HS-27A (cell line): ENCODE measurements around the gene TRAPPC11.
"Not testable (repeated sequence)": the region's sequence is repeated elsewhere in the genome, so short reads cannot be mapped to it uniquely, and the experiment has no call there.

Source experiments
- DNase-seq: peaks from one replicate; pipeline ENCODE4 v3.0.0-alpha.2; 2012; ENCODE audit warnings: low read depth, missing footprints

Gene TRAPPC11

GRCh38 chr4:183721207-183722081 is 62.4 kb downstream of the TRAPPC11 start:
- no peak for DNase-seq

DNA sequence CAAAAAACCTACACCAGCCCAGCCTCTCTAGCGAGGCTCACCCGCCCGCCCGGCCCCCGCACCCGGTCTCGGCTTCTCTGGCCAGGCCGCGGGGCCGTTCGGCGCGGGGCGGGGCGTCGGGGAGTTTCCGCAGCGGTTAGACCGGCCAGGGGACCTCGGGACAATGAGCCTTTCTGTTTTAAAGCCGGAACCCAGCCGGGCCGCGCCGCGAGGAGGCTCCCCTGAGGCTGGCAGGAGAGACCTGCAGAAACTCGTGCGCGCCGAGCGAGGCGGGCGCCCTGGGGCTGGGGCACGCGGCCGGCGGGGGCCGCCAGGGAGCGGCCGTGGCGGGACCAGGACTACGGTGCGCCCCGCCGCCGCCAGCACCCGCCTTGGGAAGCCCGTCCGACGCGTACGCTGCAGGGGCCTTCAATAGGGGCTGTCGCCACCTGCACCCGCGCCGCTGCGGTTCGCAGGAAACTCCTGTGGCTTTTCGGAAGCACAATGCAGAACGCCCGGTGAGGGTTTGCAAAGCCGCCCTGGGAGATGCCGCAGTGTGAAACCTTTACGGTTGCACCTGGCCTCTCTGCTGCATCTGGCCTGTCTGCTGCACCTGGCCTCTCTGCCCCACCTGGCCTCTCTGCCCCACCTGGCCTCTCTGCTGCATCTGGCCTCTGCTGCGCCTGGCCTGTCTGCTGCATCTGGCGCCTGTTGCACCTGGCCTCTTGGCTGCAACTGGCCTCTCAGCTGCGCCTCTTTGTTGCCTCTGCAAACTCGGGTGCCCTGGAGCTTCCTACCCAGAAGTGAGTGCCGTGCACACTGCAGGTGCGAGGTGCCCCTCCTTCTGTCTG is 63.9 kb downstream of the TRAPPC11 start:
- no peak for DNase-seq

DNA sequence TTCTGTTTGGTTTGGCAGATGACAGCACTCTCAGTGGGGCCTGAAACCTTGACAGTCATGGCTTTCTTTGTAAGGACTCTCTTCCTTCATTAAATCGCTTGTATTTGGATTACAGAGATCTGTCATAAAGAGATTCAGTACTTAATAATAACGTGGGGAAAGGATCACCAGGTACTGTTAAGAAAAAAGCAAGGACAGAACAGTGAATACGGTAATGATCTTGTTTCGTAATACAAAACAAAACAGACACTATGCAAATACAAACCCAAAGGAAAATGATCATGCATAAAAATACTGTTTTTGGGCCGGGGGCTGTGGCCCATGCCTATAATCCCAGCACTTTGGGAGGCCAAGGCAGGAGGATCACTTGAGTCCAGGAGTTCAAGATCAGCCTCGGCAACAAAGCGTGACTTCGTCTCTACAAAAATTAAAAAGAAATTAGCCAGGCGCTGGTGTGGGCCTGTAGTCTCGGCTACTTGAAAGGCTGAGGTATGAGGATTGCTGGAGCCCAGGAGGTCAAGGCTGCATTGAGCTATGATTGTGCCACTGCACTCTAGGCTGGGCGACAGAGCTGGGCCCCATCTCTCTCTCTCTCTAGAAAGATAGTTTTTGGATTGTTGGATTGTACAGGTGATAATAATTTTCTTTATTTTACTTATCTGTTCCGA is 64.6 kb downstream of the TRAPPC11 start:
- no peak for DNase-seq

DNA sequence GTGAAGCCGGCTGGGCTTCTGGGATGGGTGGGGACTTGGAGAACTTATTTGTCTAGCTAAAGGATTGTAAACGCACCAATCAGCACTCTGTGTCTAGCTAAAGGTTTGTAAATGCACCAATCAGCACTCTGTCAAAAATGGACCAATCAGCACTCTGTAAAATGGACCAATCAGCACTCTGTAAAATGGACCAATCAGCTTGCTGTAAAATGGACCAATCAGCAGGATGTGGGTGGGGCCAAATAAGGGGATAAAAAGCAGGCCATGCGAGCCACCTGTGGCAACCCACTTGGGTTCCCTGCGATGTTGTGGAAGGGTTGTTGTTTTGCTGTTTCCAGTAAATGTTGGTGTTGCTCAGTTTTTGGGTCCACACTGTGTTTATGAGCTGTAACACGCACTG is 66.5 kb downstream of the TRAPPC11 start:
- not testable (repeated sequence) for DNase-seq

GRCh38 chr4:183727482-183727881 is 68.4 kb downstream of the TRAPPC11 start:
- no peak for DNase-seq

DNA sequence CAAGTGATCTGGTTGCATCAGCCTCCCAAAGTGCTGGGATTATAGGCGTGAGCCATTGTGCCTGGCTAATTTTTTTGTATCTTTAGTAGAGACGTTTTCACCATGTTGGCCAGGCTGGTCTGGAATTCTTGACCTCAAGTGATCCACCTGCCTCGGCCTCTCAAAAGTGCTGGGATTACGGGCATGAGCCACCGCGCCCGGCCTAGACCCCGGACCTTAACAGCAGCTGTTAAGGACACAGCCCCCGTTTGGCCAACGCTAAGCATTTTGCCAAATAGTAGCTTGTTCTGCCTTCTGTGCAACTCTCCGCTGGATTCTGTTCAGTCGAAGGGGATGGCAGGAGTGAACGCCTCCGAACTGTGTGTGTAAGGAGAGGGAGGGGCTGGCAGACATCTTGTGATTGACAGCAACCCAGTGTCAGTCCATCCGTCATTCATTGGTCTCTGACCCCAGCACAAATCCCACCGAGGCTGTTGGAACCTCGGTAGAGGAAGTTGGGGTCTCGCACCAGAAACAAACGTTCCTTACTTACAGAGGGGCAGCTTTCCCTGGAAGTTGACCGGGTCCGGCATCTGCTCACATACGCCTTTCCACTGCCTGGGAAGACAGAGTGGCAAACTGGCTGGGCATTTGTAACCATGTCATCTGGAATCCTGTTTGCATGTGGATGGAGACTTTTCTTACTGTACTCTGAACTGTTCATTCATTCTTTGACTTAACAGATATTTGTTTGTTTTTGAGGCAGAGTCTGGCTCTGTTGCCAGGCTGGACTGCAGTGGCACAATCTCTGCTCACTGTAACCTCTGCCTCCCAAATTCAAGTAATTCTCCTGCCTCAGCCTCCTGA is 69.4 kb downstream of the TRAPPC11 start:
- no peak for DNase-seq

GRCh38 chr4:183729069-183729406 is 69.9 kb downstream of the TRAPPC11 start:
- DNase-seq = no peak

GRCh38 chr4:183729430-183730328 is 70.6 kb downstream of the TRAPPC11 start:
- no peak for DNase-seq

GRCh38 chr4:183732296-183732695 is 73.2 kb downstream of the TRAPPC11 start:
- no peak for DNase-seq

GRCh38 chr4:183733181-183733580 is 74.1 kb downstream of the TRAPPC11 start:
- no peak for DNase-seq

DNA sequence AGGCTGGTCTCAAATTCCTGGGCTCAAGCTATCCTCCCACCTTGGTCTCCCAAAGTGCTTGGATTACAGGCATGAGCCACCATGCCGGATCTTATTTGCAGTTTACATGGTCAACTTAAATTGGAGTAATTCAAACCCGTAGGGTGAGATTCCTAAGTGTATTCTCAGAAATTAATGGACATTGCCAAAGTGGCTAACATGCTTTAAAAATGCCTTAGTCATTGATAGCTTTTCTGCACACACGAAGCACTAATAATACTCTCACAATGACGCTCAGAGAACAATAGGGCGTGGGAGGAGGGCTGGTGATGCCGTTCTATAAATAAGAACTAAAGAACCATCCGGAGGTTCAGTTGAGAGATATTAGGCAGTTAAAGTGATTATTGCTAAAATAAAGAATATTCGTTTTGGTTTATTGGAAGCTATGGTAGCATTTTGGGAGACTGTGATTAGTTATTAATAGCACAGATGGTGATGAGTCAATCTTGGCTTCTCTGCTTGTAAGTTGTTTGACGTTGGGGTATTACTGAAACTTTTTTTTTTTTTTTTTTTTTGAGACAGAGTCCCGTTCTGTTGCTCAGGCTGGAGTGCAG is 79.1 kb downstream of the TRAPPC11 start:
- DNase-seq = no peak

GRCh38 chr4:183738961-183739360 is 79.9 kb downstream of the TRAPPC11 start:
- DNase-seq = no peak

DNA sequence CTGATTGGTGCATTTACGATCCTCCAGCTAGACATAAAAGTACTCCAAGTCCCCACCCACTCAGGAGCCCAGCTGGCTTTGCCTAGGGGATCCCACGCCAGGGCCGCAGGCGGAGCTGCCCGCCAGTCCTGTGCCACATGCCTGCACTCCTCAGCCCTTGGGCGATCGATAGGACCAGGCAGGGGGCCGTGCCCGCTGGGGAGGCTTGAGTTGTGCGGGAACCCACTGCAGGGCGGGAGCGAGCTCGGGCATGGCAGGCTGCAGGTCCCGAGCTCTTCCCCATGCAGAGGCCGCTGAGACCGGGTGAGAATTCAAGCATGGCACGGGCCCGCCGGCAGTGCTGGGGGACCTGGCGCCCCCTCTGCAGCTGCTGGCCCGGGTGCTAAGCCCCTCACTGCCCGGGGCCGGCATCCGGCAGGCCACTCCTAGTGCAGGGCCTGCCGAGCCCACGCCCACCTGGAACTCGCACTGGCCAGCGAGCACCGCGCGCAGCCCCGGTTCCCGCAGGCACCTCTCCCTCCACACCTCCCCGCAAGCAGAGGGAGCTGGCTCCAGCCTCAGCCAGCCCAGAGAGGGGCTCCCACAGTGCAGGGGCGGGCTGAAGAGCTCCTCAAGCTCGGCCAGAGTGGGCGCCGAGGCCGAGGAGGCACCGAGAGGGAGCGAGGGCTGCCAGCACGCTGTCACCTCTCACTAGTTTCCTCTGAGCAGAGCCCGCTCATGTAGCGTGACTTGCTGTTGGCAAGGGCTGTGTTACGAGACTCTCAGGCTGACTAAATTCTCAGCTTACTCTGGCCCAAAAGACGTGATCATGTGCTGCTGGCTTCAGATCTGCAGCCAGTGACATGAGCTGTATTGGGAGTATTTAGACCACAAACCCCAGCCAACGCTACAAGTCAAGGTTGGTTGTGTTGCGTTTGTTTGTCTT is 87.5 kb downstream of the TRAPPC11 start:
- DNase-seq = no peak

DNA sequence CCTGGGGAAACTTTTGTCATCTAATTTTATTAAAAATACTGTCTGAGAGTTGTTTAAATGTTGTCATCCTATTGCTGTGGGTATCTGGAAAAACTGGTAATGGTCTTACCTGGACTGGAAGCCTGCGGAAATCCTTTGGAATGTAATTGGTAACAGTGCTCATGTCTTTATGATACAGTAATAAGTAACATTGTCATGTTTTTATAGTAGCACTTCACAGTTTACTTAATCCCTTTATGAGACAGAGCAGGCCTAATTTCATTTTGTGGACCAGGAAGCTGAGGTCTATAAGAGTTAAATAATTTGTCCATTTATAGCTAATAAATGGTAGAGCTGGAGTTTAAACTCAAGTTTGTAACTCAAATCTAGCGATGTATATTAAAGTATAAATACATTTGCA is 88.3 kb downstream of the TRAPPC11 start:
- DNase-seq = no peak

GRCh38 chr4:183747931-183748670 is 89.0 kb downstream of the TRAPPC11 start:
- DNase-seq = no peak

DNA sequence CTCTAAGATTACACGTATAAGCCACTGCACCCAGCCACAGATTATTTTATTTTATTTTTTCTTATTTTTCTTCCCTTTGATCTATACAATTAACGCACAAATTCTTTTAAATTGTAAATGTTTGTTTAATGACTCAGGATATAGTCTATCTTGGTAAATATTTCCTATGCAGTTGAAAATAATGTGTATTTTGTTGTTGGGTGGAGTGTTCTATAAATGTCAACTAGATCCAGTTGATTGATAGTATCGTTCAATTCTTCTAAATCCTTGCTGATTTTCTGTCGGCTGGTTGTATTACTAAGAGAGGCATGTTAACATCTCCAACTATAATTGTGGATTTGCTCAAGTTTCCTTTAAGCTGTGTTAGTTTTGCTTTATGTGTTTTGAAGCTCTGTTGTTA is 92.0 kb downstream of the TRAPPC11 start:
- DNase-seq = no peak

- no peak for DNase-seq
Observed at GRCh38 chr4:183755596-183755995, 96.5 kb downstream of the TRAPPC11 start.

DNA sequence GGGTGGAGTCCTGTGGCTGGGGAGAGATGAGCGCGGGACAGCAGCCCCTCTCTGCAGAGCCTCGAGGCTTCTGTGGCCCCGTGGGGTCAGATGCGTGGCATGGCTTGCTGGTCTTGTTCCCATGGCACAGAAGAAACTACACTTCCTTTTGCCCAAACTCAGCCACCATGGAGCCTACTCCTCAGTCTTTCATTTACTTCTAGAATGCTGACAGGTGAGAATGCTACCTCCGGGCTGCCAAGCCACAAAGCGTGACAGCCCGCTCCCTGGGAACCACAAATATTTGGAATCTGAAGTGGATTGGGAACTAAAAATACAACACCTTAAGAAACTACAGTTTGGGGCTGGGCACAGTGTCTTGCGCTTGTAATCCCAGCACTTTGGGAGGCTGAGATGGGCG is 98.0 kb downstream of the TRAPPC11 start:
- DNase-seq = no peak
